Left colon (tissue), 2 donors: ENCODE results near the gene SMC1A. TPM values are rescaled to one million over a fixed set of nuclear protein-coding genes. Genes with fewer than 3 reads are reported as not detected.
"Not testable (repeated sequence)": the region's sequence is repeated elsewhere in the genome, so short reads cannot be mapped to it uniquely, and the experiment has no call there.

Source experiments
- ATAC-seq: fragments of 200-7000 bp; cut with Tn5 transposase; one replicate; pipeline ENCODE4 v1.9.1; 2020; ENCODE audit warnings: mild to moderate bottlenecking, moderate library complexity
- DNase-seq, 2 donors: peaks; one replicate each; pipeline ENCODE4 v3.0.0-alpha.2; 2020
- intact Hi-C, 2 donors: fragments of 100-400 bp; cut with DNase I in 1 of 2; cut with micrococcal nuclease in 1 of 2; formaldehyde crosslinking; loops; one replicate each; pipeline versions ENCODE4 v1.11.2 to v1.14.0; 2022; cut with DNase I, micrococcal nuclease
- long read RNA-seq: library from polyadenylated mRNA; unstranded; transcript quantifications from one replicate; pipeline ENCODE4 v2.0.0, GENCODE V29; 2021
- total RNA-seq, 2 donors: library from RNA; stranded (reverse); fragmentation: NEBNext Ultra II Directional; extraction: Animal tissue kit (Norgen Biotek cat#: 25700); gene quantifications; one replicate each; pipeline ENCODE4 v1.2.1, GENCODE V29; 2021
- donor health status: DM: no; HTN: no; CAD: no.
- donor health status: DM: yes; HTN: yes; CAD: no.

Gene SMC1A
- 10 to 100 TPM; 53.8 to 63.0 TPM for total RNA-seq
- long read RNA-seq, full-length matches to known transcripts, result 2 of 63 reads
- long read RNA-seq, partial matches to known transcripts, result 48 of 63 reads
- long read RNA-seq, other reads (novel, unspliced or antisense), result 13 of 63 reads

- intact Hi-C loops, result no loop called here
- ATAC-seq, result peak; percentile 93
- peak; percentile 99 for DNase-seq
These were observed at the start of gene SMC1A for GRCh38 chrX:53422086-53422860. SMC1A (minus strand) TSS chrX:53422654; CDS start chrX:53422600, 54 bp downstream.

- intact Hi-C loops, result no loop called here
- DNase-seq, result no peak
- no peak for ATAC-seq
These were observed 48.9 kb upstream of the SMC1A start for GRCh38 chrX:53471346-53471745.

DNA sequence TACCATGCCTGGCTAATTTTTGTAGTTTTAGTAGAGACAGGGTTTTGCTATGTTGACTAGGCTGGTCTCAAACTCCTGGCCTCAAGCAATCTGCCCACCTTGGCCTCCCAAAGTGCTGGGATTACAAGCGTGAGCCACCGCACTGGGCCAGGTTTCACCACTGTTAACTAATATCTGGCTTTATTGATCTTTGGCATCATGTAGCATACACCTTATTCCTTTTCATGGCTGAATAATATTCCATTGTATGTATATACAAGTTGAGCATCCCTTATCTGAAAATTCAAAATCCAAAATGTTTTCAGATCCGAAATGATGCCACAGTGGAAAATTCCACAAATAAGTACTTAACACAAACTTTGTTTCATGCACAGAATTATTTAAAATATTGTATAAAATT lies 46.2 kb upstream of the SMC1A start:
- DNase-seq, intact Hi-C loops, ATAC-seq: not testable (repeated sequence)

DNA sequence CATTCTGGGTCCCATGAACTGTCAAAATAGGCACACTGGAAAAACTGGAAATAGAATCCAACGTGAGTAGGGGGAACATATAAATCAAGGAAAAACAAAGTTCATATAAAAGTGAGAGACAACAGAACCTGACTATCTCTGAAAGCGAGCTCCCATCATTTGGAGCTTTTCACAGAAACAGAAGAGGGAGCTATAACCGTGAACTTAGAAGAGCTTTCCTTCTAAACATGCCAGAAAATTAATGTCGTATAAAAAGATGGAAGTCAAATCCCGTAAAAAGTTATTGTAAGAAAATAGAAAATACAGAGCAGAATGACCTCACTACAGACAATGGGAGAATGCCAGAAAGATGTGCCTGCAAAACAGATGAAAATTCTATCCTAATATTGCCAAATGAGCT lies 35.6 kb upstream of the SMC1A start:
- DNase-seq (no peak), ATAC-seq (no peak)
- intact Hi-C loops, result no loop called here

- no peak for ATAC-seq
- DNase-seq, result no peak
- intact Hi-C loops, result no loop called here
These were observed 33.8 kb upstream of the SMC1A start for GRCh38 chrX:53456254-53456653.

DNA sequence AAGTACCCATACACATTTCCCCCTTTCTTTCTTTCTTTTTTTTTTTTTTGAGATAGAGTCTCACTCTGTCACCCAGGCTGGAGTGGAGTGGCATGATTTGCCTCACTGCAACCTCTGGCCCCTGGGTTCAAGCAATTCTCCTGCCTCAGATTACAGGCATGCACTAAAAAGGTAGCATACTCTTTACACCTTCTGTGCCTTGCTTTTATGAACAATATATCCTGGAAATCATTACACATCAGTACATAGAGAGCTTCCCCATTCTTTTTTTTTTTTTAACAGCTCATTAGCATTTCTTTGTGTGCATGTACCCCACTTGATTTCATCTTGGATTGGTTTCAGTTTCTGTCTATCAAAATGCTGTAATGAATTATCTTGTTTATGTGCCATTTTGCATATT lies 30.4 kb upstream of the SMC1A start:
- no peak for DNase-seq
- intact Hi-C loops, result no loop called here
- peak; percentile 95 for ATAC-seq

DNA sequence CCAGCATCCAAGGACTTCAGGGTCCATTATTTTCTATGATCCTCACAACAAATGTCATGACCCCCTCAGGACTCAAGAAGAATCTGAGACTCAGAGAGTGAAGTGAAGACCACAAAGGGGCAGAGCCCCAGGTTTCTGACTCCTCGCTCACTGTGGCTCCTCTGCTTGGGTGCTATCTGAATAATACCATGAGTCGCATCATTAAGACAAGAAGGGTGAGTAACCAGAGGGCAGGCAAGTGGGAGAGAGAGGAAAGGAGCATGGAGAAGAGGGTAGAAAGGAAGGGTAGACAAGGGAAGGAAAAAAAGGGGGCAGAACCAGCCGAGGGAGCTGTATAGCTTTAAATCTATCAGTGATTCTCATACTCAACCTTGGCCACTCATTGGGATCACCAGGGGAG lies 27.2 kb upstream of the SMC1A start:
- DNase-seq (no peak), ATAC-seq (no peak)
- intact Hi-C loops, result no loop called here

GRCh38 chrX:53447441-53447840 lies 25.0 kb upstream of the SMC1A start:
- no peak for DNase-seq
- intact Hi-C loops, result no loop called here
- ATAC-seq, result no peak

- ATAC-seq, result peak; percentile 35
- intact Hi-C loops, result no loop called here
- peak in 1 of 2 donors; percentile 58 for DNase-seq
These were observed 23.5 kb upstream of the SMC1A start for GRCh38 chrX:53445977-53446376.

- intact Hi-C loops, result no loop called here
- no peak for ATAC-seq
- DNase-seq, result peak in 1 of 2 donors; percentile 12
These were observed 19.8 kb upstream of the SMC1A start for GRCh38 chrX:53442322-53442631.

DNA sequence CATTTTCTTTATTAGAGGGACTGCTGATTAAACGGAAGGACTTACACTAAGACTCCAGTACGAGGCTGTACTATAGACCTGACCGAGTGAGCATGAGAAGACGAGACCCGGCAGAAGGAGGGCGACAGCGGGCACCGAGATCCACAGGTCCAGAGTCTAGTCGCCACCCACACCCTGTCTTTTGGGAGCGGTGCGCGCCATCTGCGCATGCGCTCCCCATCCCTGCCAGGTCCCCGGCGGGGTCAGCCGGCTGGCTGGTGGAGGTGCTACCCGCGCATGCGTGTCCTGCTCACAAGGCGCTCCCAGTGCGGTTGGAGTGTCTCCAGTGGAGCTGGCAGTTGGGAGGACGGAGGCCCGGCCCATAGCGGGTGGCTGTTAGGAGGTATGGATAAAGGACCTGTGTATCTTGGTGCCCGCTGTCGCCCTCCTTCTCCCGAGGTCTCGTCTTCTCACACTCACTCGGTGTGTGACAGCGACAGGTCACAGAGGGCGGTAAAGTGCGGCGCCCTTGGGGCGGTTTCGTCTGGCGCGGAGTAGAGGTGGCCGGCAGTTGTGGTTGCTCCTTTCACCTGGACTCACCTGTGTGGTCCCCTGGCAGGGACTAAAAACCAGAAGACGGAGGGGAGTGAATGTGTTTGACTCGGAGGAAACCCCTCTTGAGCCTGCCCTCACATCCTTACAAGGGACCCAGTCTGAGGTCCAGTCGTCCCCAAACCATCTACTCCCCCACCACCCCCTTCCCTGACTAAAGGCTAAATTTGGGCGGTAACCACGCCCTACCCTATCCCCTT lies 19.3 kb upstream of the SMC1A start:
- intact Hi-C loops, result no loop called here
- DNase-seq (peak; percentile 84 to 85), ATAC-seq (peak; percentile 89)

GRCh38 chrX:53440621-53441517 lies 18.4 kb upstream of the SMC1A start:
- intact Hi-C loops, result no loop called here
- DNase-seq (peak; percentile 68 to 77), ATAC-seq (peak; percentile 42)

GRCh38 chrX:53440101-53440500 lies 17.6 kb upstream of the SMC1A start:
- intact Hi-C loops, result no loop called here
- DNase-seq (no peak), ATAC-seq (peak; percentile 60)

DNA sequence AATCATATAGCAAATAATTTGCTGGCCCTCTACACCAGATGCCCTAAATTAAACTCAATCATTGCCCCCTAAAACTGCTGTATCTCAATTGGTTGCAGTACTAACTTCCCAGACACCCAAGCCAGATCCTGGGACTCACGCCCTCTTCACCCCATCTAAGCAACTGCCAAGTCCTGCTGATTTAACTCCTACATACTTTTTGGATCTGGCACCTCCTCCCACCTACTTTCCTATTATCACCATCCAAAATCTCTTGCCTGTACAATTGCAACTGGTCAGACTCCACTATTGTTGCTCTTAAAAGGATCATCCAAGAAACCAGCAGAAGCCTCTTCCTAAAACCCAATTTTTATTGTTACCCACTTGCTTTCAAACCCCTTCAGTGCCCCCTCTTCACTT lies 16.4 kb upstream of the SMC1A start:
- DNase-seq (no peak), ATAC-seq (no peak)
- intact Hi-C loops, result loop anchor here in 1 of 2 donors (10.0 kb wide), 1 partner anchor 124 kb away; no protein-coding TSS in a partner anchor

DNA sequence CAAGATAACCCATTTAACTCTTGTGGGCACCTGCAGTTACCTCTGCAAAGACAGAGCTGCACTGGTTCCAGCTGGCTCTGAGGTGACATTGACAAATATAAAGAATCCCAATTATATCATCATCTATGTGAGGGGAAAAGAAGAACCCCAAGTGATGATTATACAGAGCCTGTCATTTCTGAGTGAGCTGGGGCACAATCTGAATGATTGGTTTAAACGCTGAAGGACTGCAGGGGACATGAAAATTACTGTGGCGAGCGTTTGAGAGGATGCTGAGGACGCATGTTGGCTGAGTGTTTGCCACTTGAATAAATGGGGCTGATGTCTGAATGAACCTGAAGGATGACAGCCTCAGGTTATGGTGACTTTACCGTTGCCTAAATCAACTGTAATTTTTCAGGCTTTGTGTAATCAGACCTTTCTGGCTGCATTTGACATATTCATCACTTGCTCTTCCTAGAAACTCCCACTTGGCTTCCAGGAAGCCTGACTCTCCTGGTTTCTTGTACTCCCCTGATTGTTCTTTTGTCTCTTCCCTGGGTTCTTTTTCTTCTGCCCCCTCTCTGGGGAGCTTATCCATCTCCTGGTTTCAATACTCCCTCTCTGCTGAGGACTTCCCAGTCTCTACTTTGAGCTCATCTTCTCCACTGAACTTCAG lies 15.8 kb upstream of the SMC1A start:
- DNase-seq (no peak), ATAC-seq (no peak)
- intact Hi-C loops, result loop anchor here in 1 of 2 donors (10.0 kb wide), 1 partner anchor 124 kb away; no protein-coding TSS in a partner anchor

GRCh38 chrX:53437206-53437605 lies 14.8 kb upstream of the SMC1A start:
- no peak for DNase-seq
- intact Hi-C loops, result loop anchor here in 1 of 2 donors (10.0 kb wide), 1 partner anchor 122 kb away; no protein-coding TSS in a partner anchor
- ATAC-seq, result no peak

- DNase-seq (peak; percentile 58 to 62), ATAC-seq (peak; percentile 58)
- intact Hi-C loops, result loop anchor here in 1 of 2 donors (10.0 kb wide), 1 partner anchor 121 kb away; no protein-coding TSS in a partner anchor
These were observed 13.5 kb upstream of the SMC1A start for GRCh38 chrX:53435997-53436396.
